HG03025 (cell line): Measurements from ENCODE around the gene ZNF592.

Experiments used
- ATAC-seq: cut with Tn5 transposase; IDR thresholded peaks from one replicate; pipeline ENCODE4 v1.9.1; 2021; ENCODE audit warnings: mild to moderate bottlenecking, moderate library complexity; ENCODE audit not compliant: unreplicated experiment, low FRiP score

ZNF592 gene

GRCh38 chr15:84772467-84772866 lies 24.1 kb downstream of the ZNF592 start:
- ATAC-seq, result no peak

GRCh38 chr15:84773716-84774115 lies 25.3 kb downstream of the ZNF592 start:
- ATAC-seq, result no peak

GRCh38 chr15:84775867-84776449 lies 27.6 kb downstream of the ZNF592 start:
- no peak for ATAC-seq

GRCh38 chr15:84778194-84778593 lies 29.8 kb downstream of the ZNF592 start:
- ATAC-seq, result no peak

GRCh38 chr15:84780492-84780891 lies 32.1 kb downstream of the ZNF592 start:
- ATAC-seq, result no peak

GRCh38 chr15:84781495-84781894 lies 33.1 kb downstream of the ZNF592 start:
- no peak for ATAC-seq

GRCh38 chr15:84782346-84782745 lies 34.0 kb downstream of the ZNF592 start:
- ATAC-seq, result no peak

GRCh38 chr15:84783493-84784251 lies 35.3 kb downstream of the ZNF592 start:
- no peak for ATAC-seq

- ATAC-seq, result no peak
Measured at GRCh38 chr15:84784262-84784661, 35.9 kb downstream of the ZNF592 start.

GRCh38 chr15:84785053-84785452 lies 36.7 kb downstream of the ZNF592 start:
- ATAC-seq, result no peak

- ATAC-seq, result no peak
Measured at GRCh38 chr15:84788500-84788899, 40.1 kb downstream of the ZNF592 start.

- ATAC-seq, result no peak
Measured at GRCh38 chr15:84789762-84790161, 41.4 kb downstream of the ZNF592 start.

- ATAC-seq, result no peak
Measured at GRCh38 chr15:84790676-84791075, 42.3 kb downstream of the ZNF592 start.

- ATAC-seq, result no peak
Measured at GRCh38 chr15:84791763-84792162, 43.4 kb downstream of the ZNF592 start.

GRCh38 chr15:84793431-84794161 lies 45.2 kb downstream of the ZNF592 start:
- no peak for ATAC-seq

GRCh38 chr15:84794162-84794547 lies 45.8 kb downstream of the ZNF592 start:
- no peak for ATAC-seq

- no peak for ATAC-seq
Measured at GRCh38 chr15:84795186-84795585, 46.8 kb downstream of the ZNF592 start.

GRCh38 chr15:84797212-84797611 lies 48.8 kb downstream of the ZNF592 start:
- ATAC-seq, result no peak

GRCh38 chr15:84797801-84798200 lies 49.4 kb downstream of the ZNF592 start:
- ATAC-seq, result no peak

- no peak for ATAC-seq
Measured at GRCh38 chr15:84798436-84798946, 50.1 kb downstream of the ZNF592 start.

GRCh38 chr15:84799511-84800187 lies 51.3 kb downstream of the ZNF592 start:
- ATAC-seq, result no peak
